AG09309 (cell line): ENCODE results near the gene PPIL6.
"Not testable (repeated sequence)": the region's sequence is repeated elsewhere in the genome, so short reads cannot be mapped to it uniquely, and the experiment has no call there.

ENCODE experiments used
- DNase-seq: peaks from one replicate; pipeline ENCODE4 v3.0.0-alpha.2; 2010; ENCODE audit warnings: low read depth
- H3K4me3 ChIP-seq: 2 replicates; pipeline ENCODE4 v1.5.1; 2011; ENCODE audit warnings: mild to moderate bottlenecking, low read depth, low read length, moderate library complexity; ENCODE audit not compliant: control insufficient read depth
- CTCF ChIP-seq: IDR thresholded peaks from 2 replicates; pipeline ENCODE4 v1.5.1; 2011; ENCODE audit warnings: mild to moderate bottlenecking, low read depth, low read length, inconsistent platforms; ENCODE audit not compliant: insufficient read depth, control insufficient read depth; ENCODE audit errors: missing control alignments

Gene PPIL6

DNA sequence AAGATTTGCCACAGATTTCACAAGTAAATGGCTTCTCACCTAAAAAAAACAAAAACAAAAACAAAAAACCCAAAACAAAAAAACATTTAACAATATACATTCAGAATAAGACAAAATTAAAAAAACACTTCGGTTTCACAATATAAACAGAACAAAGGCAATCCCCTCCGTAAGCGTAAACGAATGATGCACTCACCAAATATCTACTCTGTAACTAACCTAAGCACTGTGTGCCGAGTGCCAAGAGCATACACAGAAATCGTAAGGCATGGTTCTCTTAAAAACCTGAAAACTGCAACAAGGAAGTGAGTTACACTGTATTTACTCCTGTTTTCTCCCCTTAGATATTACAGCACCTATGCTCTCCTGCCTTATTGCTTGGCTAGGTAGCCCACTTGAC lies 27.3 kb upstream of the PPIL6 start:
- TF ChIP-seq CTCF, result no peak
- no peak for DNase-seq
- H3K4me3 ChIP-seq, result no peak overlapping the region

GRCh38 chr6:109466212-109466923 lies 25.9 kb upstream of the PPIL6 start:
- H3K4me3 ChIP-seq, result no peak overlapping the region
- TF ChIP-seq CTCF, result no peak

GRCh38 chr6:109465772-109466171 lies 25.3 kb upstream of the PPIL6 start:
- H3K4me3 ChIP-seq, result no peak overlapping the region
- TF ChIP-seq CTCF, result no peak
- no peak for DNase-seq

More at GRCh38 chr6:109466212-109466923, 25.9 kb upstream of the PPIL6 start:
- no peak for DNase-seq

DNA sequence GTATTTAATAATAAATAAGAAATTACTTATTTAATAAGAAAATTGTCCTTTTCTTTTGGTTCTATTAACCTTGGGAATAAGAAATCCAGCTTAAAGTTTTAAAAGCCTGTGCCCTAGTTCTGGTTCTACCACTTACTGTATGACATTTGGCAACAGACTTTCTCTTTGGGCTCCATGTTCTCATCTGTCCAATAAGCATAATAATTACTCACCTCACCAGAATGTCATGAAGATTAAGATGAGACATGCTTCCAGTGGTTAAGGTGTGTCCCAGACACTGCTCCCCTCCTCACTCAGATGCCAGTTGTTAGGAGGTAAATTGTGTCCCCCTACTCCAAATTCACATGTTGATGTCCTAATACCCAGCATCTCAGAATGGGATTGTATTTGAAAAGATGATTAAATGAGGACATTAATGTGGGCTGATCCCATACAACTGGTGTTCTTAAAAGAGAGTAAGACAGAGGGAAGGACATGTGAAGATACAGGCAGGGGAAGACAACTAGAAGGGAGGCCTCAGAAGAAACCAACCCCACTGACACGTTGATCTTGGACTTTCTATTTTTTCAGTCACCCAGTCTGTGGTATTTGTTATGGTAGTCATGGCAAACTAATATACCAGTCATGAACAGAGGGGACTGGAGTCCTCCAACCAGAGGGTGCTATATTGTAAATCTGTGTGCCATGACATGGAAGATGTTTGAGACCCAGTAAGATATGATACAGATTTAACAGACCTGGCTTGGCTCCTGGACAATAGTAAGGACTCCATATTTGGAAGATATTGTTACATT lies 21.5 kb upstream of the PPIL6 start:
- DNase-seq, result no peak
- TF ChIP-seq CTCF, result no peak
- H3K4me3 ChIP-seq, result no peak overlapping the region

DNA sequence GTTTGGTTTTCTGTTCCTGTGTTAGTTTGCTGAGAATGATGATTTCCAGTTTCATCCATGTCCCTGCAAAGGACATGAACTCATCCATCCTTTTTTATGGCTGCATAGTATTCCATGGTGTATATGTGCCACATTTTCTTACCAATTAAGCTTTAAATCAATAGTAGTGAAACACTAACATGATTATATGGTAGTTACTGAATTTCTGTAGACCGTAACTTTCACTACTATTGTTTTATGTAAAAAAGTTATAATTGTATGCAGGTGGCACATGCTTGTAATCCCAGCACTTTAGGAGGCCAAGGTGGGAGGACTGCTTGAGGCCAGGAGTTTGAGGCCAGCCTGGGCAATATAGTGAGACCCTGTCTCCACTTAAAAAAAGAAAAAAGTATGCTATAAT lies 20.8 kb upstream of the PPIL6 start:
- H3K4me3 ChIP-seq, DNase-seq: not testable (repeated sequence)

DNA sequence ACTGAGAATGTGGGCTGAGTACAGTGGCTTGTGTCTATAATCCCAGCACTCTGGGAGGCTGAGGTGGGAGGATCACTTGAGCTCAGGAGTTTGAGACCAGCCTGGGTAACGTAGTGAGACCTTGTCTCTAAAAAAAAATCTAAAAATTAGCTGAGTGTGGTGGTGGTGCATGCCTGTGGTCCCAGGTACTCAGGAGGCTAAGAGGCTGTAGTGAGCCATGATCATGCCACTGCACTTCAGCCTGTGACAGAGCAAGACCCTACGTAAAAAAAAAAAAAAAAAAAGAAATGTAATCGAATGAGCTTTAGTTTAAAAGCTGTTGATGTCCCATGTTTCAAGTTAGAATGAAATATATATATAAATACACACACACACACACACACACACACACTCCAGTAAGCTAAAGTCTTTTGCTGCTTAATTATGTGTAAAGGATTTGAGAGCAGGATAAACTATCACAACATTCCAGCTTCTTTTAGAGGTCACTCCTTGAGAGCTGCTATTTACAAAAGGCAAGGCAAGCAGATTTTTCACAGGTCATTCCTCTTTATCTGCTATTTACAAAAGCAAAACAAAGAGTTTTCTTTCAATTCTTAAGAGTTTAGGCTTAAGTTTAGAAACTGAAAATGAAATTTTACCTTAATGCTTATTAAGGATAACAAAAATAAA lies 19.9 kb upstream of the PPIL6 start:
- DNase-seq, result no peak
- TF ChIP-seq CTCF, result no peak
- no peak overlapping the region for H3K4me3 ChIP-seq
